H9 (cell line): ENCODE results near the gene F13A1. TPM values are rescaled to one million over a fixed set of nuclear protein-coding genes. Genes with fewer than 3 reads are reported as not detected.

Source experiments
- DNase-seq: peaks from one replicate; pipeline ENCODE4 v3.0.0-alpha.2; 2017
- H2AFZ ChIP-seq: one replicate; pipeline ENCODE4 v1.6.1; 2013; ENCODE audit warnings: mild to moderate bottlenecking, low read length, control low read depth, moderate library complexity
- H2AK5ac ChIP-seq: 2 replicates; pipeline ENCODE4 v1.6.1; 2013; ENCODE audit warnings: low read length, control low read depth, mixed read lengths; ENCODE audit not compliant: insufficient read length
- H2BK120ac ChIP-seq: one replicate; pipeline ENCODE4 v1.6.1; 2013; ENCODE audit warnings: low read depth, mild to moderate bottlenecking, low read length, control low read depth, inconsistent platforms; ENCODE audit not compliant: poor library complexity, severe bottlenecking
- H2BK12ac ChIP-seq: 2 replicates; pipeline ENCODE4 v1.6.1; 2013; ENCODE audit warnings: low read length, control low read depth, mixed read lengths, low read depth; ENCODE audit not compliant: insufficient read length
- H2BK15ac ChIP-seq: 2 replicates; pipeline ENCODE4 v1.6.1; 2013; ENCODE audit warnings: low read depth, low read length, control low read depth
- H2BK20ac ChIP-seq: one replicate; pipeline ENCODE4 v1.6.1; 2013; ENCODE audit warnings: low read depth, mild to moderate bottlenecking, low read length, control low read depth, inconsistent platforms; ENCODE audit not compliant: poor library complexity, severe bottlenecking
- H2BK5ac ChIP-seq: 2 replicates; pipeline ENCODE4 v1.6.1; 2013; ENCODE audit warnings: low read length, control low read depth, mixed read lengths; ENCODE audit not compliant: insufficient read length
- H3K14ac ChIP-seq: 2 replicates; pipeline ENCODE4 v1.6.1; 2013; ENCODE audit warnings: low read length, control low read depth; ENCODE audit not compliant: insufficient read depth
- H3K18ac ChIP-seq: 2 replicates; pipeline ENCODE4 v1.6.1; 2013; ENCODE audit warnings: low read depth, mild to moderate bottlenecking, mixed read lengths, low read length, control low read depth; ENCODE audit not compliant: insufficient read length
- H3K23ac ChIP-seq: 2 replicates; pipeline ENCODE4 v1.6.1; 2013; ENCODE audit warnings: low read length, control low read depth, mixed read lengths, low read depth; ENCODE audit not compliant: insufficient read length
- H3K23me2 ChIP-seq: 2 replicates; pipeline ENCODE4 v1.6.1; 2013; ENCODE audit warnings: low read depth, mild to moderate bottlenecking, mixed read lengths, low read length, control low read depth; ENCODE audit not compliant: insufficient read length, poor library complexity, severe bottlenecking
- H3K27ac ChIP-seq: 2 replicates; pipeline ENCODE4 v1.5.1; 2013; ENCODE audit warnings: low read length, control low read depth, mixed read lengths, low read depth; ENCODE audit not compliant: insufficient read length
- H3K27me3 ChIP-seq: 2 replicates; pipeline ENCODE4 v1.6.1; 2013; ENCODE audit warnings: low read length, control low read depth, inconsistent platforms; ENCODE audit not compliant: insufficient read depth
- H3K4ac ChIP-seq: 2 replicates; pipeline ENCODE4 v1.6.1; 2013; ENCODE audit warnings: low read depth, mild to moderate bottlenecking, control low read depth, inconsistent platforms, low read length, moderate library complexity
- H3K4me1 ChIP-seq: 2 replicates; pipeline ENCODE4 v1.6.1; 2013; ENCODE audit warnings: low read length, control low read depth, inconsistent platforms; ENCODE audit not compliant: insufficient read depth
- H3K4me2 ChIP-seq: 2 replicates; pipeline ENCODE4 v1.6.1; 2013; ENCODE audit warnings: low read length, control low read depth, mixed read lengths; ENCODE audit not compliant: insufficient read length, insufficient read depth
- H3K56ac ChIP-seq: 2 replicates; pipeline ENCODE4 v1.6.1; 2013; ENCODE audit warnings: low read depth, mild to moderate bottlenecking, mixed read lengths, low read length, control low read depth; ENCODE audit not compliant: insufficient read length
- H3K79me1 ChIP-seq: 2 replicates; pipeline ENCODE4 v1.6.1; 2013; ENCODE audit warnings: low read depth, mild to moderate bottlenecking, moderate library complexity, low read length, control low read depth, inconsistent platforms; ENCODE audit not compliant: insufficient read depth, poor library complexity, severe bottlenecking
- H3K79me2 ChIP-seq: 2 replicates; pipeline ENCODE4 v1.6.1; 2013; ENCODE audit warnings: low read length, control low read depth, inconsistent platforms; ENCODE audit not compliant: insufficient read depth
- H3K9ac ChIP-seq: 2 replicates; pipeline ENCODE4 v1.6.1; 2013; ENCODE audit warnings: low read length, control low read depth, mixed read lengths; ENCODE audit not compliant: insufficient read length; ENCODE audit errors: extremely low read depth
- H3K9me3 ChIP-seq: one replicate; pipeline ENCODE4 v1.6.1; 2013; ENCODE audit warnings: low read depth, low read length, inconsistent platforms; ENCODE audit not compliant: control insufficient read depth
- H3T11ph ChIP-seq: one replicate; pipeline ENCODE4 v1.6.1; 2013; ENCODE audit warnings: mild to moderate bottlenecking, low read length, control low read depth, inconsistent platforms
- H4K20me1 ChIP-seq: one replicate; pipeline ENCODE4 v1.6.1; 2013; ENCODE audit not compliant: control insufficient read depth, insufficient read length, insufficient read depth
- H4K5ac ChIP-seq: 2 replicates; pipeline ENCODE4 v1.6.1; 2013; ENCODE audit warnings: low read depth, mild to moderate bottlenecking, mixed read lengths, low read length, control low read depth; ENCODE audit not compliant: insufficient read length
- H4K8ac ChIP-seq: replicated peaks from 2 replicates; pipeline ENCODE4 v1.6.1; 2013; ENCODE audit warnings: low read length, control low read depth, mixed read lengths, low read depth; ENCODE audit not compliant: insufficient read length
- H4K91ac ChIP-seq: 2 replicates; pipeline ENCODE4 v1.6.1; 2013; ENCODE audit warnings: low read depth, mild to moderate bottlenecking, moderate library complexity, mixed read lengths, low read length, control low read depth; ENCODE audit not compliant: insufficient read length
- H3K27ac Mint-ChIP-seq, 3 experiments: 2 replicates in 2 of 3; 3 replicates in 1 of 3; pipeline ENCODE4 v1.8.0; 2020 to 2021; ENCODE audit warnings: mixed read lengths in 3 of 3, mild to moderate bottlenecking in 1 of 3, moderate library complexity in 1 of 3
- H3K27me3 Mint-ChIP-seq: 2 replicates; pipeline ENCODE4 v1.8.0; 2021; ENCODE audit warnings: low read depth, mild to moderate bottlenecking, moderate library complexity, mixed read lengths
- H3K36me3 Mint-ChIP-seq, 3 experiments: 2 replicates in 2 of 3; 3 replicates in 1 of 3; pipeline ENCODE4 v1.8.0; 2020 to 2021; ENCODE audit warnings: low read depth in 3 of 3, mixed read lengths in 3 of 3; ENCODE audit not compliant: insufficient read depth in 1 of 3
- H3K4me1 Mint-ChIP-seq, 2 experiments: 2 replicates each; pipeline ENCODE4 v1.8.0; 2020; ENCODE audit warnings: mixed read lengths in 2 of 2
- H3K4me3 Mint-ChIP-seq, 2 experiments: 2 replicates in 1 of 2; 3 replicates in 1 of 2; pipeline ENCODE4 v1.8.0; 2020 to 2021; ENCODE audit warnings: mild to moderate bottlenecking in 2 of 2, mixed read lengths in 2 of 2, moderate library complexity in 1 of 2
- H3K9me3 Mint-ChIP-seq, 2 experiments: 2 replicates in 1 of 2; 3 replicates in 1 of 2; pipeline ENCODE4 v1.8.0; 2020; ENCODE audit warnings: mild to moderate bottlenecking in 2 of 2, mixed read lengths in 2 of 2, moderate library complexity in 1 of 2
- CTCF ChIP-seq: fragments of 200-600 bp; sonication (generic); conservative IDR thresholded peaks from 3 replicates; pipeline ENCODE4 v1.8.0; 2021; ENCODE audit warnings: antibody characterized with exemption, mild to moderate bottlenecking
- WGBS: extraction: QIAGEN DNeasy Blood & Tissue Kit; methylation state at CpG from one replicate; pipeline ENCODE4 v1.1.7; 2013; ENCODE audit warnings: missing lambda C conversion rate, low lambda C conversion rate, mixed read lengths; ENCODE audit not compliant: insufficient read length; ENCODE audit errors: extremely low coverage; 5-methylcytosine and 5-hydroxymethylcytosine counted together
- total RNA-seq: library from RNA; stranded (reverse); gene quantifications from 2 replicates; pipeline ENCODE4 v1.2.1, GENCODE V29; 2021

F13A1 gene
- total RNA-seq, 1 experiment from 2014 or later, result 0.15 TPM

GRCh38 chr6:6148192-6148815 is 172.2 kb downstream of the F13A1 start:
- Histone ChIP-seq H2BK5ac (no peak overlapping the region), H3K79me2 (no peaks in the 10 kb centered on the region), H2BK20ac (no peak overlapping the region), H3K4me2 (no peak overlapping the region), H3K4me1 (no peaks in the 10 kb centered on the region), H4K8ac (no peak overlapping the region), H3K79me1 (no peaks in the 10 kb centered on the region), H3K9me3 (no peaks in the 10 kb centered on the region), H3K23me2 (no peaks in the 10 kb centered on the region), H3K56ac (no peak overlapping the region), H4K5ac (no peak overlapping the region), H3K27me3 (no peaks in the 10 kb centered on the region), H4K20me1 (no peaks in the 10 kb centered on the region), H2AK5ac (no peak overlapping the region), H3K14ac (no peak overlapping the region), H3K27ac (no peak overlapping the region), H2AFZ (no peak overlapping the region), H3K18ac (no peak overlapping the region), H2BK15ac (no peak overlapping the region), H4K91ac (no peak overlapping the region), H3K23ac (no peak overlapping the region), H3K4ac (no peak overlapping the region), H2BK120ac (no peak overlapping the region), H3T11ph (no peak overlapping the region), H3K9ac (no peak overlapping the region), H2BK12ac (no peak overlapping the region)
- DNase-seq, result no peak
- Mint-ChIP-seq H3K36me3 (no peaks in the 10 kb centered on the region), H3K27ac (no peak overlapping the region), H3K4me1 (peaks cover 0 to 3% of the 10 kb centered on the region in 2 experiments; a peak in 1 of 4 replicates), H3K27me3 (peaks cover 8% of the 10 kb centered on the region; the same call in 1 of the 2 replicates), H3K9me3 (no peaks in the 10 kb centered on the region; a peak in 2 of 5 replicates), H3K4me3 (no peak overlapping the region)
- no peak for TF ChIP-seq CTCF
- no CpG with 5 or more reads among the region's 7 CpGs for WGBS
